Karpas-422 (cell line): ENCODE data around the gene SLC25A45. TPM values are rescaled to one million over a fixed set of nuclear protein-coding genes. Genes with fewer than 3 reads are reported as not detected.
A peak's percentile ranks its signal among the peaks of the same experiment; 100 is the strongest.

ENCODE experiments used
- DNase-seq: peaks from one replicate; pipeline ENCODE4 v3.0.0-alpha.2; 2015
- H2AFZ ChIP-seq: fragments of 200-600 bp; sonication (generic); 2 replicates; pipeline ENCODE4 v1.6.1; 2014; ENCODE audit warnings: antibody characterized with exemption, low read length, mixed read lengths
- H3K27ac ChIP-seq: fragments of 200-600 bp; sonication (generic); 2 replicates; pipeline ENCODE4 v1.5.1; 2014; ENCODE audit warnings: mild to moderate bottlenecking, low read length, moderate library complexity
- H3K27me3 ChIP-seq: fragments of 200-600 bp; sonication (generic); 2 replicates; pipeline ENCODE4 v1.6.1; 2014; ENCODE audit warnings: low read length, mixed read lengths
- H3K36me3 ChIP-seq: fragments of 200-600 bp; sonication (generic); 2 replicates; pipeline ENCODE4 v1.6.1; 2014; ENCODE audit warnings: low read length, mixed read lengths; ENCODE audit not compliant: insufficient read depth
- H3K4me1 ChIP-seq: fragments of 200-600 bp; sonication (generic); 2 replicates; pipeline ENCODE4 v1.6.1; 2014; ENCODE audit warnings: mild to moderate bottlenecking, low read length, mixed read lengths
- H3K4me2 ChIP-seq: fragments of 200-600 bp; sonication (generic); 2 replicates; pipeline ENCODE4 v1.6.1; 2014; ENCODE audit warnings: low read length, low read depth, mild to moderate bottlenecking; ENCODE audit not compliant: poor library complexity, severe bottlenecking
- H3K4me3 ChIP-seq: fragments of 200-600 bp; sonication (generic); 2 replicates; pipeline ENCODE4 v1.5.1; 2014; ENCODE audit warnings: mild to moderate bottlenecking, antibody characterized with exemption, low read length, mixed read lengths
- H3K79me2 ChIP-seq: fragments of 200-600 bp; sonication (generic); 2 replicates; pipeline ENCODE4 v1.6.1; 2014; ENCODE audit warnings: mild to moderate bottlenecking, low read length, mixed read lengths
- H3K9ac ChIP-seq: fragments of 200-600 bp; sonication (generic); 2 replicates; pipeline ENCODE4 v1.6.0; 2014; ENCODE audit warnings: low read length
- H3K9me2 ChIP-seq: fragments of 200-600 bp; sonication (generic), shearing (Covaris generic); replicated peaks from 2 replicates; pipeline ENCODE4 v1.6.0; 2014; ENCODE audit warnings: mild to moderate bottlenecking, low read length, moderate library complexity; ENCODE audit not compliant: insufficient read depth
- H3K9me3 ChIP-seq: fragments of 300-700, 200-600 bp; sonication (generic); 2 replicates; pipeline ENCODE4 v1.6.1; 2014; ENCODE audit warnings: low read length, mixed read lengths
- H4K20me1 ChIP-seq: fragments of 200-600 bp; sonication (generic); 2 replicates; pipeline ENCODE4 v1.6.1; 2014; ENCODE audit warnings: mild to moderate bottlenecking, antibody characterized with exemption, low read length, low read depth; ENCODE audit not compliant: insufficient read depth
- total RNA-seq: library from RNA; depleted of rRNA; stranded (reverse); fragments of >200 nt; shearing (Covaris generic); gene quantifications from 2 replicates; pipeline ENCODE4 v1.2.3, GENCODE V29; 2014; ENCODE audit warnings: low replicate concordance; rRNA removed

Gene SLC25A45, protein sequence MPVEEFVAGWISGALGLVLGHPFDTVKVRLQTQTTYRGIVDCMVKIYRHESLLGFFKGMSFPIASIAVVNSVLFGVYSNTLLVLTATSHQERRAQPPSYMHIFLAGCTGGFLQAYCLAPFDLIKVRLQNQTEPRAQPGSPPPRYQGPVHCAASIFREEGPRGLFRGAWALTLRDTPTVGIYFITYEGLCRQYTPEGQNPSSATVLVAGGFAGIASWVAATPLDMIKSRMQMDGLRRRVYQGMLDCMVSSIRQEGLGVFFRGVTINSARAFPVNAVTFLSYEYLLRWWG
- 6.7 and 9.7 TPM in 2 replicates for total RNA-seq

DNA sequence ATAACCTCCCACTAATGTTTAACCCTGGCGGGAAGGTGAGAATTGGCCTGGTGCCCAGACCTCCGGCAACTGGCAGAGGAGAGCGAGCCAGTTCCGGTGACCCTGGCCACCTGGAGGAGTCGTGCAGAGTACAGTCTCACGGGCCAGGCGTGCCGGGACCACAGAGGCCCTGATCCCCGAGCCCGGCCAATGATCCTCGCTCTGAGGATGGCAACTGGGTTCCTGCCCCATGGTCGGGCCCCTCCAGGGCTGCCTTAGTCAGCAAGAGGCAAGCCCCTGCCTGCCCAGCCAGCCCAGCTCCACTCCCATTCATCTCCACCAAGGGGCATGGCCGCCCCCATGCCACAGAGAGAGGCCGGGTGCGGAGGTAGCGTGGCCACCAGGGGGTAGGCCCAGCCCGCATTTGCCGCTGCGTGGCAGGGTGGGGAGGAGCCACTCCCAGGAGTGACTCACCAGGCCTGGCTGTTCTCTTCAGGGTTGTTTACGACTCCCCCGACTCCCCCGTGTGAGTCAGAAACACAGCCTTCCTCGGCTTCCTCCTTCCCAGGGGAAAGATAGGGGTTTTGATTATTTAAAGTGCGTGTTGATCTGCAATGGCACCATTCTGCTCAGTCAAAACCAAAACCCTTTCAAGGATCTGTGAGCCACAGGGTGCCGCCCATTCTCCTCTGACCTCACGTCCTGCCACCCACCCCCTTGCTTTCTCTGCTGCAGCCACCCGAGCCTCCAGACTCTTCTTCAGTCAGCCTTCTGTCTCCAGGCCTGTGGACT lies at the start of gene SLC25A45:
SLC25A45 (minus strand) TSS at position 614 of the 771 bp plus-strand sequence. CDS start 695 bp downstream, outside the sequence.
- Histone ChIP-seq H2AFZ (peak within 1 kb of the TSS; percentile 74; the same call in 1 of the 2 replicates), H3K9ac (peak within 1 kb of the TSS; percentile 80)

DNA sequence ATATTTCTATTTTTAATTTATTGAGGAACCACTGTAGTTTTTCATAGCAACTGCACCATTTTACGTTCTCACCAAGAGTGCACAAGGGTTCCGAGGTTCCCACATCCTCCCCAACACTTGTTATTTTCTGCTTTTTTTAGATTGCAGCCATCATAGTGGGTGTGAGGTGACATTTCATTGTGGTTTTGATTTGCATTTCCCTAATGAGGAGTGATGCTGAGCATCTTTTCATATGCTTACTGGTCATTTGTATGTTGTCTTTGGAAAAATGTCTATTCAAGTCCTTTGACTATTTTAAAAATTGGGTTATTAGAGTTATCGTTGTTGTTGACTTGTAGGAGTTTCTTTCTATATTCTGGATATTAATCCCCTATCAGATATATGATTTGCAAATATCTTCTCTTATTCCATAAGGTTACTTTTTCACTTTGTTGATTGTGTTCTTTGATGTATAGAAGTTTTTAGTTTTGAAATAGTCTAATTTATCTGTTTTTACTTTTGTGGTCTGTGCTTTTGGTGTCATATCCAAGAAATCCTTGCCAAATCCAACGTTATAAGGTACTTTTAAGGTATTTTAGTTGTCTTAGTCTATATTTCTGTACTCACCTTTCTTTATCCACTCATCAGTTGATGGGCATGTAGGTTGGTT lies 49.1 kb upstream of the SLC25A45 start:
- Histone ChIP-seq H3K9me2 (no peaks in the 10 kb centered on the region), H3K9me3 (no peaks in the 10 kb centered on the region), H3K79me2 (peaks cover 8% of the 10 kb centered on the region), H3K4me2 (peak overlapping the region; percentile 78), H3K27me3 (no peaks in the 10 kb centered on the region), H4K20me1 (no peaks in the 10 kb centered on the region), H3K27ac (peak overlapping the region; percentile 97), H2AFZ (no peak overlapping the region), H3K9ac (no peak overlapping the region), H3K4me3 (no peak overlapping the region), H3K36me3 (peaks cover 16% of the 10 kb centered on the region), H3K4me1 (peaks cover 64% of the 10 kb centered on the region)
- DNase-seq, result peak; percentile 83

More for the DNA sequence above, at the start of gene SLC25A45:
- H4K20me1 ChIP-seq, result no peaks in the 10 kb centered on the region
- H3K27ac ChIP-seq, result peak within 1 kb of the TSS; percentile 79
- H3K4me1 ChIP-seq, result peaks cover 44% of the 10 kb centered on the region
- H3K4me2 ChIP-seq, result peak within 1 kb of the TSS; percentile 93
- peaks cover 7% of the 10 kb centered on the region for H3K79me2 ChIP-seq
- H3K27me3 ChIP-seq, result no peaks in the 10 kb centered on the region
- H3K4me3 ChIP-seq, result peak within 1 kb of the TSS; percentile 79
- no peaks in the 10 kb centered on the region for H3K36me3 ChIP-seq
- H3K9me3 ChIP-seq, result no peaks in the 10 kb centered on the region
- peak; percentile 93 for DNase-seq
- H3K9me2 ChIP-seq, result no peaks in the 10 kb centered on the region

DNA sequence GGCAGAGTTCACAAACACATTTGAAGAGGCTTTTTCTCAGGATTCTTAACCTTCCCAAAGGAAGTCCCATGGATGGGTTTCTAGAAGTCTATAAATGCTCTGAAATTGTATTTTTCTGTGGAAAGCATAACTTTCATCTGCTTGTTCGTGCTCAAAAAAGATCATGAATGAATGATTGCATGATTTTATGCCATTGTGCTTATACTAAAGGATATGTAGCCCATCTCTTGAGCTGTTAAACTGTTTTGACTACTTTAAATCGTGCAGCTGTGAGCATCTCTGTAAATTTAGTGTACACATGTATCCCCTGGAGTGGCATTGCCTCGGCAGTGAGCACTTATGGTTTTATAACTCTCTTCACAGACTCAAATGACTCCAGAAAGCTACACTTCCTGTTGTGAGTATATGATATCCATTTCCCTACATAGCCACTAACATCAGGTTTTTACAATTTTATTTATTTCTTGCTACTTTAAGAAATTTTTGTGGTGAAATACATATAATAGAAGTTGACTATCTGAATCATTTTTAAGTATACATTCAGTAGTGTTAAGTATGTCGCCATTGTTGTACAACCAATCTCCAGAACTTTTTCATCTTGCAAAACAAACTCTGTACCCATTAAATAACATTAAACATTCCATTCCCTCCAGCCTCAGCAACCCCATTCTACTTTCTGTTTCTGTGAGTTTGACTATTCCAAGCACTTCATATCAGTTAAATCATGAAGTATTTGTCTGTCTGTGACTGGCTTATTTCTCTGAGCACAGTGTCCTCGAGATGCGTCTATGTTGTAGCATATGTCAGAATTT lies 48.2 kb upstream of the SLC25A45 start:
- peak; percentile 77 for DNase-seq

DNA sequence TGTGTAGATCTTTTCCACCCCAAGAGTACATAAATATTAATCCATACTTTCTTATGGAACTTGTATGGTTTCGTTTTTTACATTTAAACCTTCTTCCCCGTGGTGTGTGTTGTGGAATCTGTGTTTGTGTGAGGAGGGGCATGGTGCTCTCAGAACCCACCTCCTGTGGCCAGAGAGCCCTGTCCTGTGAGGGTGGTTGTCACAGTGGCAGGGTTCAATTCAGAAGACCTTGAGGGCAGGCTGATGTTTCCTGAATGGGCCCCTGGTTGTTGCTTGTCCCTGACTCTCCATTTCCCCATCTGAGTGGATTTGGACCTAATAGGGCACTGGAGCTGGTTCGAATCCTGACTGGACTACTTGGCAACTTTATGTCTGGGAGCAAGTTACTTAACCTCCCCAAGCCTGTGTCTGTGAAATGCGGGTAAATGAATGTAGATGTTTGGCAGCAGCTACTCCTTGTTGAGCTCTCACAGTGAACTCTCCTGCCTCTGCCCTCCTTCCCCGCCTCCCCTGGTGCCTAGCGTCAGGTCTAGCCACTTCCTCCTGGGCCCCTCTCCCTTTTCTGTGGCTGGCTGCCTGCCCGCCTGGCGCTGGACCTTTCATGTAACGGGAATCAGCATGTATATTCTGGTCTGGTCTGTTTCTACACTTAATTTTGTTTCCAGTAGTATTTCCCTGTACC lies 47.4 kb upstream of the SLC25A45 start:
- Histone ChIP-seq H4K20me1 (peaks cover 10% of the 10 kb centered on the region; the same call in 1 of the 2 replicates), H3K27me3 (no peaks in the 10 kb centered on the region), H3K79me2 (peaks cover 21% of the 10 kb centered on the region), H3K36me3 (peaks cover 11% of the 10 kb centered on the region), H3K4me2 (peak overlapping the region; percentile 78), H3K9ac (peak overlapping the region; percentile 96), H3K9me2 (no peaks in the 10 kb centered on the region), H3K9me3 (no peaks in the 10 kb centered on the region), H2AFZ (no peak overlapping the region), H3K27ac (peak overlapping the region; percentile 97), H3K4me3 (peak overlapping the region; percentile 84), H3K4me1 (peaks cover 81% of the 10 kb centered on the region)
- DNase-seq, result peak; percentile 82

More for the DNA sequence above, 48.2 kb upstream of the SLC25A45 start:
- Histone ChIP-seq H3K9ac (peak overlapping the region; percentile 96), H3K4me2 (peak overlapping the region; percentile 78), H3K4me1 (peaks cover 73% of the 10 kb centered on the region), H3K79me2 (peaks cover 14% of the 10 kb centered on the region), H3K9me2 (no peaks in the 10 kb centered on the region), H3K27me3 (no peaks in the 10 kb centered on the region), H3K27ac (peak overlapping the region; percentile 97), H3K36me3 (peaks cover 11% of the 10 kb centered on the region), H3K9me3 (no peaks in the 10 kb centered on the region), H4K20me1 (0 out of 2 replicates have a peak, but pooled peaks cover 2% of the 10 kb centered on the region), H2AFZ (no peak overlapping the region), H3K4me3 (peak overlapping the region; percentile 84)

DNA sequence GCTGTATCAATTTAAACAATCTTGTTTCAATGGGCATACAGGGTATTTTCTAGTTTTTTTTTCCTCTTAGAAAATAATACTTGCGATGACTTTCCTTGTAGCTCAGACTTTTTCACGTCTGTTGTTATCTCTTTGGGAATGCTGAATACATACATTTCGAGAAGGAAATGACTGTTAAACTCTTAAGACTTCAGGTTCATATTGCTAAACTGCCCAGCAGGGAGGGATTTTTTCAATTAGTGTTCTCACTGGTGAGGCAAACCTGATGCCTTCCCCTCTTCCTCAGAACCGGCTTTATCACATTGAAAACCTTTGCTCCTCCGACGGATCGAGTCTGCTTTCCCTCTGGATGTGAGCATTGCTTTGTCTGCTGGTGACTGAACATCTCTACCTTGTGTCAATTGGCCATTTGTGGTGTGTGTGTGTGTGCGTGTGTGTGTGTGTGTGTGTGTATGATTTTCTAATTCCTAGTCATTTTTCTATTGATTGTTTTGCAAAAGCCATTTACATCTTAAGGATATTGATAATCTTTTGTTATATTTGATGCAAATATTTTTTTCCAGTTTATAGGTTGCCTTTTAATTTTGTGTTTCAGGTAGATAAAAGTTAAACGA lies 46.7 kb upstream of the SLC25A45 start:
- Histone ChIP-seq H3K9ac (peak overlapping the region; percentile 96), H2AFZ (no peak overlapping the region), H3K4me1 (peaks cover 88% of the 10 kb centered on the region), H3K9me2 (no peaks in the 10 kb centered on the region), H3K9me3 (no peaks in the 10 kb centered on the region), H3K27ac (peak overlapping the region; percentile 97), H3K4me3 (peak overlapping the region; percentile 84), H4K20me1 (peaks cover 17% of the 10 kb centered on the region; the same call in 1 of the 2 replicates), H3K27me3 (no peaks in the 10 kb centered on the region), H3K79me2 (peaks cover 28% of the 10 kb centered on the region), H3K36me3 (peaks cover 4% of the 10 kb centered on the region; the same call in 1 of the 2 replicates), H3K4me2 (peak overlapping the region; percentile 78)
- DNase-seq, result peak; percentile 71

DNA sequence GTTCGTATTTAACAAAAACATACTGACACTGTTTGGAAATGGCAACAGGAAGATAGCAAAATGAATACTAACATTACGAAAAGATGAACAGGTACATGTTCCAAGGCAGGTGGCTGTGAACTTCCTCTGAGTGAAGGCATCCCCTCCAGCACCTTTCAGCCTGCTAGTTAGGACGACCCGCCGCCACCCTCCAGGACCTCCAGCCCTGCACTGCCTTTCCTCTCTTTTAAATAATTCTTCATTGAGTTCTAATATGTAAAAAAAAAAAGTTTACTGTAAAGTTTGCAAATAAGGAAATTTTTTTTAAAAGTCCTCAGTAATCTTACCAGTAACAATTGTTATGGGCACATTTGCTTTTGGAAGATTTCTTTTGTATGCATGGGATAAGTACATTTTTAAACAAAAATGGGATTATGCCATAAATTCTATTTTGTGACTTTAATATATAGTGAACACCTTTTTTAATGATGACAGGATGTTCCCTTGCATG lies 46.2 kb upstream of the SLC25A45 start:
- H3K27me3 ChIP-seq, result no peaks in the 10 kb centered on the region
- no peak overlapping the region for H2AFZ ChIP-seq
- H3K79me2 ChIP-seq, result peaks cover 34% of the 10 kb centered on the region
- no peaks in the 10 kb centered on the region for H3K36me3 ChIP-seq
- peak overlapping the region; percentile 84 for H3K4me3 ChIP-seq
- H3K9me3 ChIP-seq, result no peaks in the 10 kb centered on the region
- DNase-seq, result peak; percentile 63
- no peaks in the 10 kb centered on the region for H3K9me2 ChIP-seq
- H3K9ac ChIP-seq, result peak overlapping the region; percentile 96
- peak overlapping the region; percentile 97 for H3K27ac ChIP-seq
- H3K4me1 ChIP-seq, result peaks cover 93% of the 10 kb centered on the region
- H3K4me2 ChIP-seq, result peak overlapping the region; percentile 78
- peaks cover 22% of the 10 kb centered on the region for H4K20me1 ChIP-seq
